ENCODE measurements around the gene MT1H.

Gene MT1H

GRCh38 chr16:56643080-56643778, 26.4 kb upstream of the MT1H start:
- H3K4me1 ChIP-seq (ENCODE audit: control insufficient read depth, insufficient read depth, low read length): no peaks in the 10 kb centered on the region
- H3K27ac ChIP-seq (ENCODE audit: extremely low read depth, low read depth, low read length): no peak overlapping the region
- H3K9me3 ChIP-seq (ENCODE audit: control insufficient read depth, insufficient read depth, low read depth, low read length): no peaks in the 10 kb centered on the region
- CTCF ChIA-PET: interaction anchor here (0.7 kb wide), 1 partner anchor 96 kb away, joined by 5 read pairs; no protein-coding TSS in a partner anchor
- H3K4me3 ChIP-seq (ENCODE audit: low read depth, low read length): no peak overlapping the region
- TF ChIP-seq PRDM6 (tag by site-specific recombination; IDR thresholded peaks at IDR 0.05): no peak
- POLR2A ChIA-PET: interaction anchor here (0.5 to 0.7 kb wide), 2 partner anchors 13 to 317 kb away, joined by 3 to 4 read pairs; no protein-coding TSS in a partner anchor
- H3K36me3 ChIP-seq (ENCODE audit: control insufficient read depth in 2 of 2, insufficient read depth in 1 of 2, low read length in 2 of 2): no peaks in the 10 kb centered on the region

DNA sequence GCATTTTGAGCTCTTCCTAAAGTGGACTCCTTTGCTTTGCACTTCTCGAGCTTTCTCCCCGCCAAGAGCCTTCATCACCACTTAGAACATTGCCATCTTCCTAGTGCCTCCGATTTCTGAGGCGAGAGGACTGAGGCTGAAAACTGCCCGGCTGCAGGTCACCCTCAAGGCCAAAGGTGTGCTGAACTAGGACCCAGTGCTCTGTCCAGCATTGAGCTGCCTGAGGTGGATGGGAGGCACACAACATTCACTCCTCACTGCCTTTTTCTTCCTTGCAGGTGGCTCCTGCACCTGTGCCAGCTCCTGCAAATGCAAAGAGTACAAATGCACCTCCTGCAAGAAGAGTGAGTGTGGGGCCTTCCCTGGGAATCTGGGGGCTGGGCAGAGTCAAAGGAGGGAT, 25.8 kb upstream of the MT1H start:
- Histone ChIP-seq H3K36me3 (ENCODE audit: control insufficient read depth in 2 of 2, insufficient read depth in 1 of 2, low read length in 2 of 2) (no peaks in the 10 kb centered on the region), H3K9me3 (ENCODE audit: control insufficient read depth, insufficient read depth, low read depth, low read length) (no peaks in the 10 kb centered on the region), H3K4me3 (ENCODE audit: low read depth, low read length) (no peak overlapping the region), H3K27ac (ENCODE audit: extremely low read depth, low read depth, low read length) (no peak overlapping the region), H3K4me1 (ENCODE audit: control insufficient read depth, insufficient read depth, low read length) (no peaks in the 10 kb centered on the region)
- TF ChIP-seq REST (tag by site-specific recombination; IDR thresholded peaks at IDR 0.05): peak; percentile 47; the same call in 1 of the 2 replicates
- no peak for TF ChIP-seq GFI1B (tag by site-specific recombination; IDR thresholded peaks at IDR 0.05)
- POLR2A ChIA-PET: interaction anchor here (0.5 to 0.7 kb wide), 2 partner anchors 12 to 316 kb away, joined by 3 to 4 read pairs; no protein-coding TSS in a partner anchor
- CTCF ChIA-PET: interaction anchor here (0.7 kb wide), 1 partner anchor 96 kb away, joined by 5 read pairs; no protein-coding TSS in a partner anchor

DNA sequence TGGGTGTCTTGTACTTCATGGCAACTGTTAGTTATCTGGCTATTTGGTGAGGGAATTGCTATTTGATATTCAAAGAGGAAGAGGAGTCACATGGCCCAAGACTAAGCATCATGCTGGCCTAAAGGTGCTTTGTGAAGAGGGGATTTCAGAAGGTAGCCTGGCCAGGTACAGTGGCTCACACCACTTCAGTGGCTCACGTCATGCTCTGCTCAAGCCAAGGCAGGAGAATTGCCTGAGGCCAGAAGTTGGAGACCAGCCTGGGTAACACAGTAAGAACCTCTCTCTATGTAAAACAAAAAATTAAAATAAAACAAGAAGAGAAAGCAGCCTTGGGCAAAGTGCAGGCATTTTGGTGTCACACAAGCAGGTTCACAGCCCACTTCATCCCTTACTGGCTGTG, 24.3 kb upstream of the MT1H start:
- no peak overlapping the region for H3K27ac ChIP-seq (ENCODE audit: extremely low read depth, low read depth, low read length)
- no peaks in the 10 kb centered on the region for H3K4me1 ChIP-seq (ENCODE audit: control insufficient read depth, insufficient read depth, low read length)
- no peak overlapping the region for H3K4me3 ChIP-seq (ENCODE audit: low read depth, low read length)
- CTCF ChIA-PET: interaction anchor here (1.3 kb wide), 2 partner anchors 57 to 68 kb away, joined by 4 to 5 read pairs; no protein-coding TSS in a partner anchor
- no peaks in the 10 kb centered on the region for H3K36me3 ChIP-seq (ENCODE audit: control insufficient read depth in 2 of 2, insufficient read depth in 1 of 2, low read length in 2 of 2)
- no peaks in the 10 kb centered on the region for H3K9me3 ChIP-seq (ENCODE audit: control insufficient read depth, insufficient read depth, low read depth, low read length)
- TF ChIP-seq ZNF692 (tag by site-specific recombination; IDR thresholded peaks at IDR 0.05) (no peak), ZNF24 (tag by site-specific recombination; IDR thresholded peaks at IDR 0.05) (no peak), ZNF777 (tag by site-specific recombination; IDR thresholded peaks at IDR 0.05; ENCODE audit: borderline replicate concordance) (no peak), ZNF140 (tag by site-specific recombination; IDR thresholded peaks at IDR 0.05) (no peak), ZNF341 (tag by site-specific recombination; IDR thresholded peaks at IDR 0.05; ENCODE audit: low read depth) (no peak), SALL2 (tag by site-specific recombination; IDR thresholded peaks at IDR 0.05; ENCODE audit: borderline replicate concordance) (no peak), ZSCAN23 (tag by site-specific recombination; IDR thresholded peaks at IDR 0.05) (no peak), ZNF416 (tag by site-specific recombination; IDR thresholded peaks at IDR 0.05) (no peak), IKZF3 (tag by site-specific recombination; IDR thresholded peaks at IDR 0.05) (no peak), ZNF280C (tag by site-specific recombination; IDR thresholded peaks at IDR 0.05) (no peak), ZNF221 (tag by site-specific recombination; IDR thresholded peaks at IDR 0.05; ENCODE audit: borderline replicate concordance) (no peak)
- POLR2A ChIA-PET: no interaction called here
